Dermis microvascular lymphatic vessel endothelial cell (primary cell): ENCODE measurements around the gene SLMAP. TPM values are rescaled to one million over a fixed set of nuclear protein-coding genes. Genes with fewer than 3 reads are reported as not detected.

Experiments
- DNase-seq, 2 donors: peaks; one replicate each; pipeline versions ENCODE4 v3.0.0 to v3.0.0-alpha.2; 2010; ENCODE audit warnings: low read depth in 2 of 2
- total RNA-seq: library from RNA; depleted of rRNA; stranded (reverse); fragments of >200 nt; gene quantifications from 2 replicates; pipeline ENCODE4 v1.2.1, GENCODE V29; 2014

Gene SLMAP
- total RNA-seq, 1 donor from 2014 or later = 29.5 TPM

DNA sequence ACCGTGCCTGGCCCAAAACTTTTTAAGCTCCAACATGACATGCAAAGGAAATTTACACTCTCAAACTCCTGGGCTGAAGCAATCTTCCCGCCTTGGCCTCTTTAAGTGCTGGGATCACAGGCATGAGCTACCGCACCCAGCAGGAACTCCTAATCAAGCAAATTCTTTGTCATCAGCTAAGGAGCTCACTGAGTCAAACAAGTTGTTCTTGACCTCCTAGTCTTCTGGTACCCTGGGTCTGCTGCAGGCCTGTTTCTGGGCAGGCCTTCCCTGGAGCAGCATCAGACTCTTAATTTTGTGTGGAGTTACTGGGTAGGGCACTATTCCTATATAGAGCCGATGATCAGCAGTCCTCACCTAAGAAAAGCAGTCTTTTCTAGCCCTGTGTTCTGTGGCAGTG is 183.7 kb downstream of the SLMAP start:
- no peak for DNase-seq

DNA sequence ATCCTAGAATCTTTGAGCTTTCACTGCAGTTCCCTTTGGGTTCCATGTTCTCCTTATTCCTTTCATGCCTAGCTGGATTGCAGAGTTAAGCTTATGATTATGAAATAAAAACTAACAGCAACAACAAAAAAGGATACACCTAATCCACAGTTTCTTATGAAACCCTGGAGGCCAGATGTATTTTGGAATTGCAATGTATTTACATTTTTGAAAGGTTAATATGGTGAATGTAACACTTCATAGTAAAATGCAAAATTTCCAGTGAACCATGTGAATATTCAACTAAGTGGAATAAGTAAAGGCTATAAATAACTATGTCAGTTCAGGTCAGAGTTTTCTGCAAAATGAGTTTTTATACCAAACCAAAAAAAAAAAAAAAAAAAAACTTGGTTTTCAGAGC is 186.3 kb downstream of the SLMAP start:
- DNase-seq = no peak

GRCh38 chr3:57942872-57943283 is 186.8 kb downstream of the SLMAP start:
- DNase-seq = no peak

GRCh38 chr3:57943525-57944495 is 187.7 kb downstream of the SLMAP start:
- peak in 1 of 2 donors; percentile 26 for DNase-seq

DNA sequence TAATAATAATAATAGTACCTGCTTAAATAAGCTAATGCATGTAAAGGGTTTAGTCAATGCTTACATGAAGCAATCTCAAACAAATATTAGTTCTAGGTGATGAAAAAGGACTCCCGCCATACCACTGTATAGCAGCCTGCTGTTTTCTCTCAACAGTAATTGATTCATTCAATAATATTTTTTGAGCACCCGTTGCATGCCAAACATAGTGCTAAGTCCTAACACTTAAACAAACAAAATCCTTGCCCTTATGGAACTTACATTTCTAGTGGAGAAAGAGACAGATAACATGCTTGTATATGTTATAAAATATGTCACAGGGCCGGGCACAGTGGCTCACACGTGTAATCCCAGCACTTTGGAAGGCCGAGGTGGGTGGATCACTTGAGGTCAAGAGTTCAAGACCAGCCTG is 190.9 kb downstream of the SLMAP start:
- no peak for DNase-seq

DNA sequence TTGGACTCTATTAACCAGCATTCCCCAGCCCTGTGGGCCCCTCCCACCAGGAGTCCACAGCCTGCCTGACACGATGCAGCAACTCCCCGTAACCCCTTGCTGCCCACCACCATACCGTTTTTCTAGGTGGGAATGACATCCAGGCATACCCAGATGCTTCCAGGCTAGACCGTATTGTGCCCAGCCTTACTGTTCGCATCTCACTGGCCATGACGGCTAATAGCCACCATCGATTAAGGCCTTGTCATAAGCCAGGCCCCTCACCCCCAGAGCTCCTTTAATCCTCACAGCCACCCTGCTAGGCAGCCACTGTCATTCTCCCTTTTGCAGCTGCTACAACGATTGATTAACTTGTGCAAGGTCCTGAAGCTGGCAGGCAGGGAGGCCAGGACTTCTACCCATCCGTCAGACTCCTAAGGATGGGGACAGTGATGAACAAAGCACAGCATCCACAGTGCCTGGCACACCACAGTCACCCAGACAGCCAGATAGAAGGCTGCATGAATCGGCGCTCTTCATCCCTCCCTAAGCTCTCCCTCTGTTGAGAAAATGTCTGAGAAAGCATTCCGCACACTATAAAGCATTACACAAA is 192.1 kb downstream of the SLMAP start:
- DNase-seq = no peak

DNA sequence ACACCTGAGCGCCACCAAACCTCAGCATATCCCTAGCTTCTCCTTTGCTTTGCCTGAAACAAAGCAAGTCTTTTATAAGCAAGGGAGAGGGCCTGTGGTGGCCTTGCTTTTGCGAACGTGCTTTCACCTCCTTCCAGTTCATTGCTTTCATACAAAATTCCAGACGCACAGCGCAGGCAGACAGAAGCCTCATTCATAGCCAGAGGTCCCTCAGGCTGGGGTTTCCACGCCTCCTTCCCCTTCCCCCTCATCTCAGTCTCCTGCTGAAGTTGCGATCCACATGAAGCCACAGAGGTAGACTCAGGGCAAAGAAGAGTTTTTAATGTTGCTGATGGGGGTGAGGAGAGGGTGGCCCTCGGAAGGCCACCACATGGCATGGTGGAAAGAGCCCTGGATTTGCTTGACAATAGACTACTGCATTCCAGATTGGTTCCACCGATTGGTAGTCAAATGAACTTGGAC is 192.7 kb downstream of the SLMAP start:
- DNase-seq = no peak

DNA sequence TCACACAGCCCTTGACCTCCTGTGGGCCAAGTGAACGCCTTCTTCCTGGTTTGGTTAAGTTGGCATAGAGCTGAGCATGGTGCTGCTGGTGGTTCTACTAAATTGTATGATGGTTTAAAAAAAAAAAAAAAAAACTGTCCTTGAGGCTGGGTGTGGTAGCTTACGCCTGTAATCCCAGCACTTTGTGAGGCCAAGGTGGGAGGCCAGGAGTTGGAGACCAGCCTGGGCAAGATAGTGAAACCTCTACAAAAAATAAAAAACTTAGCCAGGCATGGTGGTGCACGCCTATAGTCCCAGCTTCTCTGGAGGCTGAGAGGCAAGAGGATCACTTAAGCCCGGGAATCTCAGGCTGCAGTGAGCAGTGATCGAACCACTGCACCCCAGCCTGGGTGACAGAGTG is 193.2 kb downstream of the SLMAP start:
- DNase-seq = no peak

DNA sequence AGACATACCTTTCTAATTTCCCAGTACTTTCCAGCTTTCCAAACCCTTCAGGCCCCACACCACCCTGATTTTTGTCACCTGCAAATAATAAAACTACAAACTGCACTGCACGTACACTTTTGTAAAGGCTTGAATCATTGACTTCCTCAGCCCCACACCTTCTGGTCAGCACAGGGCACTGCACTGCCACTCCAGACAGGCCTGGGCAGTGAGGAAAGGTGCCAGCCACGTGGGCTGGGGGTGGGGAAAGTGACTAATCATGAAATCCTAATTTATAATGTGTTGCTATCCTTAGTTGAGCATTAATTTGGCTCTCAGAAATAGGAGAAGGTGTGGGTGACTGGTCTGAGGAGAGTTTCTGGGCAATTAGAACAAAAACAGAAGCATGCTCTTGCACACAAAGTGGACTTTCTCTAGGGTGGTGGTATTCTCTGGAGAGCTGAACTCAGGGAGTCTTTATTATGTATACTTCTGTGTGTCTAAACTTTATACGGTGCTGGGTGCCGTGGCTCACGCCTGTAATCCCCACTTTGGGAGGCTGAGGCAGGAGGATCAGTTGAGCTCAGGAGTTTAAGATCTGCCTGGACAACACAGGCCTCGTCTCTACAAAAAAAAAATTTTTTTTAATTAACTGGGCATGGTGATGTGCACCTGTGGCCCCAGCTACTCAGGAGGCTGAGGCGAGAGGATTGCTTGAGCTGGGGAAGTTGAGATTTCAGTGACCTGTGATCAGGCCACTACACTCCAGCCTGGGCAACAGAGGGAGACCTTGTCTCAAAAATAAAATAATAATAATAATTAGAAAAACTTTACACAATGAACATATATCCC is 193.9 kb downstream of the SLMAP start:
- peak in 1 of 2 donors; percentile 58 for DNase-seq

DNA sequence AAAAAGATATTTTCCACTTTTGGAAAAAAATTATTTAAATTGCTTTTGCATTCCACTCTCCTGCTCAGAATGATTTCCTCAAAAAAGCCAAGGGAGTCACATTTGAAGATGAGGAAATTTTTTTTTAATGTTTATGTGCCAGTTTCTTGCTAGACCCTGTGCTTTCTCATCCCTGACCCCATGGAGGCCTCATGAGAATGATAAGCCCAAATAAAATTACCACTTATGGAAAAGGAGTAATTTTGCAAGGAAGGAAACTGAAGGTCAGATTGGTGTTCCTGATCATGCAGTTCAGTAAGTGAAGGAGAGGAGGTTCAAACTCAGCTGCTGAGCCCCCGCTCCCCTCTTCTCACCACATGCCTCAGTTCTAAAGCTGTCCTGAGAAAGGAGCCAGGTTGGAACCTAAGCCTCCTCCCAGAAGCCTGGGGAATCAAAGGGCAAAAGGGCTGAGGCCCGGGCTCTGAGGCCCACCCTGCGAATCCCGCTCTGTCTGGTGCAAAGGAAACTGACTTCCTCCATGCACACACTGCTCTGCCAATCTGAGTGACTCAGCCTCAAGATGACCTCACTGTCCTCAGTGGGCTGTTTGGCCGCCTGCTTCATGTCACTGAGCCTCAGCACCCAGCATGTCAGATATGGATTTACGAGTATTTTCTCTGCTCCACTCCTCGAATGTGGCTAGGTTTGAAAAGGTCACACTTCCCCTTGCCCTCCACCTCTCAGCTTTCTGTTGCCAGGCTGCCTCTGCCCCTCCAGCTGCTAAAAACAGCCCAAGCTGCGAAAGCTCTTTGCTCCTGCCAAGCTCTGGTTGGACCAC is 195.2 kb downstream of the SLMAP start:
- DNase-seq = peak; percentile 76 to 95

DNA sequence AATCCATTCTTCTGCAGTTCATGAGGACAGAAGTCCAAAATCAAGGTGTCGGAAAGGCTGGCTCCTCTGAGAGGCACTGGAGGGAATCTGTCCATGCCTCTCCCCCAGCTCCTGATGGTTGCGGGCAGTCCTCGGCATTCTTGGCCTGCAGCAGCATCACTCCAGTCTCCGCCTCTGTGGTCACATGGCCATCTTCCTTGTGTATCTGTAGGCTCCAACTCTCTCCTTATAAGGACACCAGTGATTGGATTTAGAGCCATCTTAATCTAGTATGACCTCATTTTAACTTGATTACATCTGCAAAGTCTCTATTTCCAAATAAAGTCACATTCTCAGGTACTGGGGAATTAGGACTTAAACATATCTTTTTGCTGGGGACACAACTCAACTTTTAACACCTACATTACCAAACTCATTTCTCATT is 196.1 kb downstream of the SLMAP start:
- peak in 1 of 2 donors; percentile 70 for DNase-seq

GRCh38 chr3:57952651-57953050 is 196.5 kb downstream of the SLMAP start:
- DNase-seq = no peak

DNA sequence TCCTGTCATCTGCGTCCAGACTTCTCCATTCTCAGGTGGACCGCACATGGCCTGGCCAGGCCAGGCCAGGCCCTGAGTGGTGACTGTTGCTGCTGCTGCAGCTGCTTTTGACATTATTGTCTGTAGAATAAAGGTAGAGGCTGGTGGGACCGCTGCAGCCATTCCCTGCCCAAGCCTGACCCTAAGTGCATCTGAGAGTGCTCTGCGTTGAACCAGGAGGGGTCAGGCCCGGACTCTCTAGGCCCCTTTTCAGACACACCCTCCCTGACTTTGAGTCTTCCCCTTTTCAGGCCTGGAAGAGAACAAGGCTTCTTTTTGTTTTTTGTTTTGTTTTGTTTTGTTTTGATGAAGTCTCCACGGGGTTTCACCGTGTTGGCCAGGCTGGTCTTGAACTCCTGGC is 197.5 kb downstream of the SLMAP start:
- DNase-seq = no peak

GRCh38 chr3:57956119-57956832 is 200.2 kb downstream of the SLMAP start:
- DNase-seq = peak; percentile 31 to 43

DNA sequence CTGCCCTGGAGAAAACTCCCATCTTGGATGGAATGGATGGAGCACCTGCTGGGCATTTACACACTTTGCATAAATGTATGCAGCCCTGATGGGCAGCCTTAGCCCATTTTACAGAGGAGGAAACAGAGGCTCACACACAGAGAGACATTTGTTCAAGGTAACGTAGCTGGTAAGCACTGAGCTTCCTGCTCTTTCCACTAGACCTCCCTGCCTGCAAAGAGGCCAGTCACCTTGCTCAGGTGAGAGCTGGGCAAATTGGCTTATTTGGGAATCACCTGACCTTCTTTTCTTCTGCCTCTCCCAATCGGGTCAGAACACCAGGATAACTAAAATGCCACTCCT is 200.7 kb downstream of the SLMAP start:
- no peak for DNase-seq

DNA sequence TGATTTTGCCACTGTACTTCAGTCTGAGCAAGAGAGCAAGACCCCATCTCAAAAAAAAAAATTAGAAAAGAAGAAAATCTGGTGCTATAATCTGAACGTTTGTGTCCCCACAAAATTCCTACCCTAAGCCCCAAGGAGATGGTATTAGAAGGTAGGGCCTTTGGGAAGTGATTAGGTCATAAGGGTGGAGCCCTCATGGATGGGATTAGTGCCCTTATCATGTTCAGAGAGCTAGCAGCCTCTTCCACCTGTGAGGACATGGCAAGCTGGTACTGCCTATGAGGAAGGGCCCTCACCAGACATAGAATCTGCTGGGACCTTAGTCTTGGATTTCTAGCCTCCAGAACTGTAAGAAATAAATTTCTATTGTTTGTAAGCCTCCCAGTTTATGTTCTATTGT is 201.7 kb downstream of the SLMAP start:
- no peak for DNase-seq

- peak in 1 of 2 donors; percentile 49 for DNase-seq
These were observed 202.7 kb downstream of the SLMAP start for GRCh38 chr3:57958642-57959422.

- DNase-seq = peak in 1 of 2 donors; percentile 58
These were observed 203.5 kb downstream of the SLMAP start for GRCh38 chr3:57959423-57960173.

DNA sequence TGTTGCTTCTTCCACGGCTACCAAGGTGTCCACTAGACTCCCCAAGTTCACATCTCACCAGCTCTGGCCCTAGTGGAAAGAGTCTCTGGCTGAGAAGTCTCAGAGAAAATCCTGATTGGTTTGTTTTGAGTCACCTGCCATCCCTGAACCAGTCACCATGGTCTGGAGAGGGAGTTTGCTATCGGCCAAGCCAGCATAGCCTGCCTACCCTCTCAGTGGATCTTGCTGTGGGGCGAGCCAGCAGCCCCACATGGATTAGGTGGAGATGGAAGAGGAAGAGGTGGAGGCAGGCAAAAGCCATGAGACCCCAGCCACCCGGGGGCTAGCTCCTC is 204.0 kb downstream of the SLMAP start:
- no peak for DNase-seq
